ENCODE measurements around the gene BCL11A. TPM values are rescaled to one million over a fixed set of nuclear protein-coding genes. Genes with fewer than 3 reads are reported as not detected.

BCL11A gene
- total RNA-seq, 1 experiment from 2014 or later: 91.4 TPM

GRCh38 chr2:60516826-60517225 is 36.6 kb downstream of the BCL11A start:
- Histone ChIP-seq H2BK120ac (ENCODE audit: low read depth, low read length, poor library complexity, severe bottlenecking) (no peak overlapping the region), H4K20me1 (ENCODE audit: control insufficient read depth, insufficient read depth, insufficient read length) (no peaks in the 10 kb centered on the region), H3K79me2 (ENCODE audit: insufficient read depth, low read length) (peaks cover 29% of the 10 kb centered on the region; the same call in 1 of the 2 replicates), H3K23ac (ENCODE audit: insufficient read length, low read depth, low read length) (no peak overlapping the region), H2BK15ac (ENCODE audit: low read depth, low read length) (no peak overlapping the region), H3K23me2 (ENCODE audit: insufficient read length, low read depth, low read length, poor library complexity, severe bottlenecking) (no peaks in the 10 kb centered on the region), H3K4me1 (ENCODE audit: insufficient read depth, low read length) (peaks cover 49% of the 10 kb centered on the region), H3K27ac (ENCODE audit: insufficient read length, low read depth, low read length) (no peak overlapping the region), H3K14ac (ENCODE audit: insufficient read depth, low read length) (no peak overlapping the region), H2BK5ac (ENCODE audit: insufficient read length, low read length) (no peak overlapping the region), H4K91ac (ENCODE audit: insufficient read length, low read depth, low read length) (no peak overlapping the region), H3K9ac (ENCODE audit: extremely low read depth, insufficient read length, low read length) (no peak overlapping the region), H3K4me2 (ENCODE audit: insufficient read depth, insufficient read length, low read length) (no peak overlapping the region), H2AFZ (ENCODE audit: low read length) (no peak overlapping the region), H3K27me3 (ENCODE audit: insufficient read depth, low read length) (no peaks in the 10 kb centered on the region), H3K4ac (ENCODE audit: low read depth, low read length) (no peak overlapping the region), H3T11ph (ENCODE audit: low read length) (no peak overlapping the region), H4K8ac (replicated peaks; ENCODE audit: insufficient read length, low read depth, low read length) (no peak overlapping the region), H2BK20ac (ENCODE audit: low read depth, low read length, poor library complexity, severe bottlenecking) (no peak overlapping the region), H3K9me3 (ENCODE audit: control insufficient read depth, low read depth, low read length) (no peaks in the 10 kb centered on the region), H3K56ac (ENCODE audit: insufficient read length, low read depth, low read length) (no peak overlapping the region), H4K5ac (ENCODE audit: insufficient read length, low read depth, low read length) (no peak overlapping the region), H2BK12ac (ENCODE audit: insufficient read length, low read depth, low read length) (no peak overlapping the region), H3K18ac (ENCODE audit: insufficient read length, low read depth, low read length) (no peak overlapping the region), H2AK5ac (ENCODE audit: insufficient read length, low read length) (no peak overlapping the region), H3K79me1 (ENCODE audit: insufficient read depth, low read depth, low read length, poor library complexity, severe bottlenecking) (peaks cover 13% of the 10 kb centered on the region)
- H3K4me1 Mint-ChIP-seq: peaks cover 83 to 90% of the 10 kb centered on the region in 2 experiments
- peaks cover 3 to 43% (median 30%) of the 10 kb centered on the region in 3 experiments; a peak in 6 of 7 replicates for H3K36me3 Mint-ChIP-seq (ENCODE audit: insufficient read depth in 1 of 3, low read depth in 3 of 3)
- H3K9me3 Mint-ChIP-seq: no peaks in the 10 kb centered on the region
- no peak for TF ChIP-seq CTCF (conservative IDR thresholded peaks at IDR 0.05)
- H3K27ac Mint-ChIP-seq: peak overlapping the region in 1 of 3 experiments; percentile 91; a peak in 2 of 7 replicates
- H3K4me3 Mint-ChIP-seq: no peak overlapping the region
- 100% methylated on average over 1 of the region's 4 CpGs for WGBS (ENCODE audit: extremely low coverage, insufficient read length, low lambda C conversion rate)
- DNase-seq: no peak
- no peaks in the 10 kb centered on the region for H3K27me3 Mint-ChIP-seq (ENCODE audit: low read depth)
